Testis (tissue), 3 donors: ENCODE data around the gene FURIN. TPM values are rescaled to one million over a fixed set of nuclear protein-coding genes. Genes with fewer than 3 reads are reported as not detected.

ENCODE experiments used
- DNase-seq: peaks from one replicate; pipeline ENCODE4 v3.0.0-alpha.2; 2019
- H3K27ac ChIP-seq, 2 donors: fragments of 200-600 bp; sonication (generic); one replicate each; pipeline ENCODE4 v1.5.1; 2019
- H3K27me3 ChIP-seq: fragments of 200-600 bp; sonication (generic); one replicate; pipeline ENCODE4 v1.5.1; 2019
- H3K36me3 ChIP-seq: fragments of 200-600 bp; sonication (generic); one replicate; pipeline ENCODE4 v1.5.1; 2017; ENCODE audit warnings: low read depth; ENCODE audit errors: missing control alignments
- H3K4me1 ChIP-seq: fragments of 200-600 bp; sonication (generic); one replicate; pipeline ENCODE4 v1.5.1; 2019
- H3K4me3 ChIP-seq, 2 donors: fragments of 200-600 bp; sonication (generic); one replicate each; pipeline ENCODE4 v1.5.1; 2017 to 2019
- H3K9me3 ChIP-seq: fragments of 200-600 bp; sonication (generic); one replicate; pipeline ENCODE4 v1.5.1; 2017
- CTCF ChIP-seq, 3 experiments: fragments of 450-650 bp in 2 of 3; fragments of 200-600 bp in 1 of 3; sonication (generic) in 1 of 3; IDR thresholded peaks; one replicate each; pipeline ENCODE4 v1.5.1; 2016 to 2019; ENCODE audit warnings: antibody characterized with exemption in 3 of 3, mild to moderate bottlenecking in 2 of 3, moderate library complexity in 1 of 3
- POLR2A ChIP-seq: fragments of 450-650 bp; IDR thresholded peaks from one replicate; pipeline ENCODE4 v1.6.1; 2017; ENCODE audit warnings: antibody characterized with exemption, mild to moderate bottlenecking, moderate library complexity
- WGBS, 2 donors: methylation state at CpG; one replicate each; pipeline ENCODE4 v1.1.5; 2018; 5-methylcytosine and 5-hydroxymethylcytosine counted together
- intact Hi-C: fragments of 100-400 bp; cut with DNase I; formaldehyde crosslinking; loops from one replicate; pipeline ENCODE4 v1.15.1; 2023; ENCODE audit warnings: low total_unique reads
- polyA plus RNA-seq: library from polyadenylated mRNA; stranded (reverse); fragments of 350-450 nt; fragmentation: Illumina TruSeq; extraction: RNeasy Lipid Tissue Mini Kit (QIAGEN cat#74804); gene quantifications from one replicate; pipeline ENCODE4 v1.2.3, GENCODE V29; 2014; ENCODE audit warnings: low read depth, low replicate concordance; ENCODE audit not compliant: insufficient read depth
- total RNA-seq, 2 donors: library from RNA; depleted of rRNA; stranded (reverse); fragments of >200 nt; gene quantifications; one replicate each; pipeline ENCODE4 v1.2.3, GENCODE V29; 2016

FURIN gene
- total and polyA plus RNA-seq, 3 donors from 2014 or later, result 21.5 to 32.1 (median 23.1) TPM

- TF ChIP-seq POLR2A (no peak), CTCF (IDR thresholded peaks at IDR 0.05) (no peak)
- no peak for DNase-seq
- no peaks in the 10 kb centered on the region for H3K9me3 ChIP-seq
- H3K27me3 ChIP-seq, result no peaks in the 10 kb centered on the region
- H3K36me3 ChIP-seq, result no peaks in the 10 kb centered on the region
- no peak overlapping the region for H3K4me3 ChIP-seq
- intact Hi-C loops, result no loop called here
- H3K27ac ChIP-seq, result peak overlapping the region in 1 of 2 donors; percentile 95
- peaks cover 30% of the 10 kb centered on the region for H3K4me1 ChIP-seq
Observed at GRCh38 chr15:90869140-90869541, 753 bp downstream of the FURIN start.

DNA sequence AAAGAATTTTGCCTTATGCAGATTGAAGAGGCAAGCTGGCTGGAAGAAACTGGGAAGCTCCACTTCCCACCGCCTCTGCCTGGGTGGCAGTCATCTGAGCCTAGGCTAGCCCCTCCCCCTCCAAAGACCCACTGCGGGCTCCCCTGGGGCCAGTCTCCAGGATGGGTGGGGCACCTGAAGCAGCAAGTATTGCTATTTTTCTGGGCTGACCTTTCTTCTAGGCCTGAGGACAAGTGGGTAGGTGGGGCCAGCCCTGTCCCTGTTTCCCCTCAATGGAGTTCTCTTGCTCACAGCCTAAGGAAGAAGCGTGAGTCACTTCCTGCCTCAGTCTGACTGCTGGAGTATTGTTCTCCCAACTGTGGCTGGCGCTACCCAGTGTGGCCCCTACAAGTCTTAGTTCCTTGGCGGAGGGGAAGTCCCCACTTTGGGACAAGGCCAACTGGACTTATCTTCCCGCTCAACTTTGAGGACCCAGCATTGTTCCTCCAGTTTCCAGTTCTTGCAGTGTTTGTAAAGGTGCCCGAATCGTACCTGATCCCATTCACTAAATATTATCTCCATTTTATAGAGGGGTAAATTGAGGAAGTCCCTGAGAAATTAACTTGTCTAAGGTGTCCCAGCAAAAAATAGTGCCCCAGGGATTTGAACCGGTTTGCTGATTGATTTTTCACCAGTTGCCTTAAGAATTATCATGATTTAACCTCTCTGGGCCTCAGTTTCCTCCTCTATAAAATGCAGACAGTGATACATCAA is 1.4 kb downstream of the FURIN start:
- no peak overlapping the region for H3K4me3 ChIP-seq
- 48 to 59% methylated on average over 9 of the region's 9 CpGs for WGBS, 2 donors

DNA sequence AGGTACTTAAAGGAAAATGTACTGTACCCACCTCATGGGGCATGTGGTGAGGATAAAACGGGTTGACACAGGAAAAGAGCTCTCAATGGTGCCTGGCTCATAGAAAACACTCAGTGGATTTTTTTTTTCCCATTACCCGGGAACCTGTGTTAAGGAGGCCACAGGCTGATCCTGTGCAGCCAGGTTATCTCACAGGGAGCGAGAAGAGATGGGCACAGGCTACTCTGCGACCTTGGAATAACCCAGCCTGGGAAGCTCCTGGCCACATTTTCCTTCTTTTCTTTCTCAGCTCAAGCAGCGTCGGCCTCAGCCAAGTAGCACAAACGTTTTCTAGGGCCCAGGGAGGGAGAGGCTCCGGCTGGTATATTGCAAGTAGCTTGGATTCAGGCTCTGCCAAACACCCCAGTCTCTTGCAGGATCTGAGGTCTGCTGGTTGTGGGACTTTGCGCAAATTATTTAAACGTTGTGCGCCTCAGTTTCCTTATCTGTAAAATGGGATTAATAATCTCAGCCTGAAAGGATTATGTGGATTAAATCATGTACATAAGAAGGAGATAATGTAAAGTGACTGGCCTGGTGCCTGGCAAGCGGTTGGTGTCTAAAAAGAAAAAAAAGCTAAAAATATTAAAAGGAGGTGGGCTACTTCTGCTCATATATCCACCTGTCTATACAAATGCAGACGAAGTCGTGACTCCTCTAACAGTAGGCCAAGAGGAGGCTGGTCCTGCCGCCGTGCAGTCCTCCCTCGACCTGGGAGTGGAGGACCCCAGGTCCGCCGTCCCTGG is 2.2 kb downstream of the FURIN start:
- intact Hi-C loops, result no loop called here
- H3K27ac ChIP-seq, result peak overlapping the region; percentile 92 to 95
- peaks cover 30% of the 10 kb centered on the region for H3K4me1 ChIP-seq
- H3K9me3 ChIP-seq, result no peaks in the 10 kb centered on the region
- peak; percentile 36 for DNase-seq
- WGBS, 2 donors, result 16 to 20% methylated on average over 19 of the region's 19 CpGs
- TF ChIP-seq POLR2A, result no peak
- TF ChIP-seq CTCF (IDR thresholded peaks at IDR 0.05), result no peak
- no peaks in the 10 kb centered on the region for H3K27me3 ChIP-seq
- H3K36me3 ChIP-seq, result no peaks in the 10 kb centered on the region
- H3K4me3 ChIP-seq, result peak overlapping the region; percentile 80 to 82

More for the DNA sequence above, 1.4 kb downstream of the FURIN start:
- peaks cover 30% of the 10 kb centered on the region for H3K4me1 ChIP-seq
- no peaks in the 10 kb centered on the region for H3K36me3 ChIP-seq
- peak overlapping the region in 1 of 2 donors; percentile 95 for H3K27ac ChIP-seq
- peak; percentile 48 for DNase-seq
- H3K9me3 ChIP-seq, result no peaks in the 10 kb centered on the region
- intact Hi-C loops, result no loop called here
- no peaks in the 10 kb centered on the region for H3K27me3 ChIP-seq
- TF ChIP-seq POLR2A (no peak), CTCF (IDR thresholded peaks at IDR 0.05) (no peak)

DNA sequence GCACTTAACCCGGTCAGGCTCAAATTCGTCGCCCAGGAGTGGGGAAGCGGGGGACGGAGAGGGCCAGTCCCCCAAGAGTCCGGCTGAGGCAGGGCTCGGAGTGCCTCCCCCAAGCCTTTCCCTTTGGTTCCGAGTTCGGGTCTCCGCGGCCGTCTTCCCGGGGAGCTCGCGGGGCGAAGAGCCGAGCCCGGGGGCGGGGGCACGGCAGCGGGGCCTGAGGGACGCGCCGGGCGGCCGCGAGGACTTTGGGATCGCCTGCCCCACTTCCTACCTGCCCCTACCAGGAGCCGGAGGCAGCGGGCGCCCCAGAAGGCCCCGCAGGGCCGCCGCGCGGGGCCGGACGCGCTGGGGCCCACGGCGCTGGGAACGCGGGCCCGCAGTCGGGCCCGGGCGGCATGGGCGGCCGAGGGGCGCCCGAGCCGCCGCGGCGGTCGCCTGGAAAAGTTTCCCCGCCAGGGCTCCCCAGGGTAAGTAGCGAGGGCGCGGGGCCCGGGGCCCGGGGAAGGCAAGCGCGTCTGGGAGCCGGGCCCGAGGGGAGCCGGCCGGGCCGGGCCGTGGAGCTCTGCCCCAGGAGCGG is 2.8 kb downstream of the FURIN start:
- H3K4me1 ChIP-seq, result peaks cover 30% of the 10 kb centered on the region
- H3K27me3 ChIP-seq, result no peaks in the 10 kb centered on the region
- intact Hi-C loops, result no loop called here
- DNase-seq, result peak; percentile 31
- H3K9me3 ChIP-seq, result no peaks in the 10 kb centered on the region
- peak overlapping the region; percentile 80 to 82 for H3K4me3 ChIP-seq
- 0% methylated on average over 1 to 35 of the region's 71 CpGs for WGBS, 2 donors
- no peaks in the 10 kb centered on the region for H3K36me3 ChIP-seq
- peak overlapping the region; percentile 92 to 95 for H3K27ac ChIP-seq
- TF ChIP-seq CTCF (IDR thresholded peaks at IDR 0.05) (no peak), POLR2A (no peak)
